Upper lobe of left lung (tissue), 4 donors: ENCODE results near the gene IGFBP3.

Experiments used
- CTCF ChIP-seq, 6 experiments: fragments of 450-650 bp in 4 of 6; fragments of 200-600 bp in 2 of 6; sonication (generic) in 2 of 6; IDR thresholded peaks; one replicate each; pipeline ENCODE4 v1.5.1; 2016 to 2019; ENCODE audit warnings: antibody characterized with exemption in 6 of 6
- EP300 ChIP-seq, 4 donors: sonication (generic); formaldehyde crosslinking; IDR thresholded peaks; one replicate each; pipeline ENCODE4 v1.5.1; 2017; ENCODE audit warnings: antibody characterized with exemption in 4 of 4, control low read depth in 2 of 4
- POLR2A ChIP-seq, 4 donors: fragments of 450-650 bp; IDR thresholded peaks; one replicate each; pipeline ENCODE4 v1.5.1; 2016 to 2017; ENCODE audit warnings: antibody characterized with exemption in 4 of 4, mild to moderate bottlenecking in 2 of 4
- POLR2AphosphoS5 ChIP-seq, 2 donors: sonication (generic); formaldehyde crosslinking; IDR thresholded peaks; one replicate each; pipeline ENCODE4 v1.5.1; 2017; ENCODE audit warnings: antibody characterized with exemption in 2 of 2

GRCh38 chr7:45939574-45939973 is 18.5 kb upstream of the IGFBP3 start:
- TF ChIP-seq CTCF (IDR thresholded peaks at IDR 0.05), result no peak
- TF ChIP-seq POLR2A (IDR thresholded peaks at IDR 0.05), result no peak
- no peak for TF ChIP-seq EP300 (IDR thresholded peaks at IDR 0.05)
- TF ChIP-seq POLR2AphosphoS5 (IDR thresholded peaks at IDR 0.05), result no peak
